WTC11 (cell line): ENCODE results near the gene SLC25A45. TPM values are rescaled to one million over a fixed set of nuclear protein-coding genes. Genes with fewer than 3 reads are reported as not detected.

Experiments
- ATAC-seq: fragments of 200-7000 bp; cut with Tn5 transposase; 2 replicates; pipeline ENCODE4 v1.10.0; 2021; ENCODE audit warnings: mild to moderate bottlenecking, moderate library complexity
- CTCF ChIA-PET: fragments of 300-600 bp; sonication (Branson Sonifier 250); formaldehyde crosslinking; loops from one replicate; lab custom pipeline; 2021; ENCODE audit warnings: antibody characterized with exemption; lab: Charles Lee
- POLR2A ChIA-PET: fragments of 350-600 bp; sonication (Branson Sonifier 250); formaldehyde crosslinking; loops from one replicate; lab custom pipeline; 2021; ENCODE audit warnings: antibody characterized with exemption; lab: Charles Lee
- DNase-seq: peaks from one replicate; pipeline ENCODE4 v3.0.0; 2021; ENCODE audit warnings: low spot score
- H3K27ac Mint-ChIP-seq: 2 replicates; pipeline ENCODE4 v1.8.0; 2021; ENCODE audit warnings: mixed read lengths
- H3K27me3 Mint-ChIP-seq: 2 replicates; pipeline ENCODE4 v1.8.0; 2021; ENCODE audit warnings: low read depth, mild to moderate bottlenecking, moderate library complexity, mixed read lengths
- H3K36me3 Mint-ChIP-seq: 2 replicates; pipeline ENCODE4 v1.8.0; 2021; ENCODE audit warnings: mixed read lengths
- H3K4me1 Mint-ChIP-seq: 2 replicates; pipeline ENCODE4 v1.8.0; 2022; ENCODE audit warnings: mixed read lengths
- H3K4me3 Mint-ChIP-seq: 2 replicates; pipeline ENCODE4 v1.8.0; 2021; ENCODE audit warnings: mild to moderate bottlenecking, moderate library complexity, mixed read lengths
- H3K9me3 Mint-ChIP-seq: 2 replicates; pipeline ENCODE4 v1.8.0; 2021; ENCODE audit warnings: mixed read lengths
- ARID4B ChIP-seq: sonication (generic); formaldehyde crosslinking; IDR thresholded peaks from 2 replicates; pipeline ENCODE4 v1.8.0; 2023; ENCODE audit warnings: missing genetic modification reagents, mild to moderate bottlenecking, borderline replicate concordance
- ATF1 ChIP-seq: sonication (generic); formaldehyde crosslinking; IDR thresholded peaks from 2 replicates; pipeline ENCODE4 v1.8.1; 2023; ENCODE audit warnings: mild to moderate bottlenecking, moderate library complexity, missing genetic modification reagents
- ATF6 ChIP-seq: sonication (generic); formaldehyde crosslinking; IDR thresholded peaks from 2 replicates; pipeline ENCODE4 v1.8.1; 2023; ENCODE audit warnings: mild to moderate bottlenecking, missing genetic modification reagents
- FOXK1 ChIP-seq: sonication (generic); formaldehyde crosslinking; IDR thresholded peaks from 2 replicates; pipeline ENCODE4 v1.8.0; 2022; ENCODE audit warnings: mild to moderate bottlenecking, moderate library complexity, missing genetic modification reagents
- HMGXB4 ChIP-seq: sonication (generic); formaldehyde crosslinking; IDR thresholded peaks from 2 replicates; pipeline ENCODE4 v1.8.1; 2023; ENCODE audit warnings: mild to moderate bottlenecking, moderate library complexity, missing genetic modification reagents
- KAT7 ChIP-seq: sonication (generic); formaldehyde crosslinking; IDR thresholded peaks from 2 replicates; pipeline ENCODE4 v1.8.1; 2023; ENCODE audit warnings: missing genetic modification reagents, mild to moderate bottlenecking, borderline replicate concordance
- NFATC4 ChIP-seq: fragments of 250-450 bp; sonication (Bioruptor Pico); IDR thresholded peaks from 2 replicates; pipeline ENCODE4 v1.9.0; 2021; ENCODE audit warnings: mild to moderate bottlenecking
- NR2C2 ChIP-seq: sonication (generic); formaldehyde crosslinking; IDR thresholded peaks from 2 replicates; pipeline ENCODE4 v1.8.0; 2022; ENCODE audit warnings: mild to moderate bottlenecking, missing genetic modification reagents
- PRDM15 ChIP-seq: sonication (generic); formaldehyde crosslinking; IDR thresholded peaks from 2 replicates; pipeline ENCODE4 v1.8.0; 2022; ENCODE audit warnings: missing genetic modification reagents
- PREB ChIP-seq: sonication (generic); formaldehyde crosslinking; IDR thresholded peaks from 2 replicates; pipeline ENCODE4 v1.8.1; 2022; ENCODE audit warnings: mild to moderate bottlenecking, missing genetic modification reagents, moderate library complexity, borderline replicate concordance
- RORB ChIP-seq: fragments of 250-450 bp; sonication (Bioruptor Pico); IDR thresholded peaks from 2 replicates; pipeline ENCODE4 v1.9.0; 2021; ENCODE audit warnings: mild to moderate bottlenecking
- SOX15 ChIP-seq: fragments of 250-450 bp; sonication (Bioruptor Pico); IDR thresholded peaks from 2 replicates; pipeline ENCODE4 v1.9.0; 2021; ENCODE audit warnings: mild to moderate bottlenecking
- SP1 ChIP-seq: sonication (generic); formaldehyde crosslinking; conservative IDR thresholded peaks from 2 replicates; pipeline ENCODE4 v1.8.1; 2022; ENCODE audit warnings: missing genetic modification reagents
- STAT6 ChIP-seq: sonication (generic); formaldehyde crosslinking; conservative IDR thresholded peaks from 2 replicates; pipeline ENCODE4 v1.8.1; 2023; ENCODE audit warnings: mild to moderate bottlenecking, low read depth, missing genetic modification reagents, moderate library complexity
- TEAD4 ChIP-seq: sonication (generic); formaldehyde crosslinking; IDR thresholded peaks from 2 replicates; pipeline ENCODE4 v1.8.0; 2022; ENCODE audit warnings: mild to moderate bottlenecking, missing genetic modification reagents
- TP53 ChIP-seq: sonication (generic); formaldehyde crosslinking; IDR thresholded peaks from 2 replicates; pipeline ENCODE4 v1.8.1; 2023; ENCODE audit warnings: mild to moderate bottlenecking, missing genetic modification reagents
- ZNF219 ChIP-seq: sonication (generic); formaldehyde crosslinking; IDR thresholded peaks from 2 replicates; pipeline ENCODE4 v1.8.0; 2023; ENCODE audit warnings: missing genetic modification reagents, mild to moderate bottlenecking, borderline replicate concordance
- ZNF263 ChIP-seq: sonication (generic); formaldehyde crosslinking; IDR thresholded peaks from 2 replicates; pipeline ENCODE4 v1.8.1; 2022; ENCODE audit warnings: low read depth, mild to moderate bottlenecking, moderate library complexity, missing genetic modification reagents
- ZNF396 ChIP-seq: fragments of 250-450 bp; sonication (Bioruptor Pico); IDR thresholded peaks from 2 replicates; pipeline ENCODE4 v1.8.0; 2021; ENCODE audit warnings: mild to moderate bottlenecking, moderate library complexity, borderline replicate concordance
- ZNF416 ChIP-seq: fragments of 250-450 bp; sonication (Bioruptor Pico); IDR thresholded peaks from 2 replicates; pipeline ENCODE4 v1.9.0; 2021; ENCODE audit warnings: mild to moderate bottlenecking, inconsistent platforms
- total RNA-seq: library from RNA; stranded (reverse); gene quantifications from 3 replicates; pipeline ENCODE4 v1.2.3, GENCODE V29; 2021

The SLC25A45 gene
- total RNA-seq, 1 experiment from 2014 or later = 1.7 TPM

- peaks cover 8% of the 10 kb centered on the region for H3K36me3 Mint-ChIP-seq
- peaks cover 14% of the 10 kb centered on the region for H3K4me1 Mint-ChIP-seq
- ChIA-PET CTCF (interaction anchor here (1.0 to 1.5 kb wide), 3 partner anchors 22 to 167 kb away, joined by 3 to 4 read pairs (median 3); no protein-coding TSS in a partner anchor), POLR2A (interaction anchor here (0.6 kb wide), 1 partner anchor 1055 kb away, joined by 5 read pairs; no protein-coding TSS in a partner anchor)
- no peak for ATAC-seq
- no peak overlapping the region for H3K4me3 Mint-ChIP-seq
- TF ChIP-seq ZNF396 (CRISPR knock-in tag) (no peak), ZNF416 (CRISPR knock-in tag) (no peak), TP53 (CRISPR knock-in tag) (no peak), RORB (CRISPR knock-in tag) (no peak), STAT6 (CRISPR knock-in tag) (no peak), ARID4B (CRISPR knock-in tag) (no peak), ATF1 (CRISPR knock-in tag) (no peak), ATF6 (CRISPR knock-in tag) (no peak), SP1 (no peak), PRDM15 (CRISPR knock-in tag) (no peak), TEAD4 (CRISPR knock-in tag) (no peak), ZNF263 (CRISPR knock-in tag) (no peak), HMGXB4 (no peak), ZNF219 (no peak), SOX15 (CRISPR knock-in tag) (no peak), NFATC4 (CRISPR knock-in tag) (no peak), KAT7 (CRISPR knock-in tag) (no peak), FOXK1 (CRISPR knock-in tag) (no peak), PREB (CRISPR knock-in tag) (no peak), NR2C2 (no peak)
- no peak overlapping the region for H3K27ac Mint-ChIP-seq
- H3K9me3 Mint-ChIP-seq = no peaks in the 10 kb centered on the region
- H3K27me3 Mint-ChIP-seq = no peaks in the 10 kb centered on the region
- DNase-seq = no peak
Measured at GRCh38 chr11:65394125-65394536, 11.7 kb upstream of the SLC25A45 start.
